ES-I3 (cell line): ENCODE results near the gene JOSD2.

ENCODE experiments used
- H3K36me3 ChIP-seq: 2 replicates; pipeline ENCODE4 v1.6.1; 2013; ENCODE audit warnings: mild to moderate bottlenecking, low read length, control low read depth, moderate library complexity; ENCODE audit not compliant: insufficient read depth
- H3K4me1 ChIP-seq: 2 replicates; pipeline ENCODE4 v1.6.1; 2013; ENCODE audit warnings: mild to moderate bottlenecking, control low read depth, low read length; ENCODE audit not compliant: insufficient read depth
- H3K9ac ChIP-seq: 2 replicates; pipeline ENCODE4 v1.6.1; 2013; ENCODE audit warnings: low read depth, mild to moderate bottlenecking, low read length, moderate library complexity
- H3K9me3 ChIP-seq: 2 replicates; pipeline ENCODE4 v1.6.1; 2013; ENCODE audit warnings: mild to moderate bottlenecking, low read length, moderate library complexity; ENCODE audit not compliant: control insufficient read depth, insufficient read depth

Gene JOSD2

GRCh38 chr19:50457300-50457699 is 53.7 kb downstream of the JOSD2 start:
- Histone ChIP-seq H3K9me3 (no peaks in the 10 kb centered on the region), H3K4me1 (no peaks in the 10 kb centered on the region; the same call in 1 of the 2 replicates), H3K9ac (no peak overlapping the region), H3K36me3 (no peaks in the 10 kb centered on the region)
